Measurements from ENCODE around the gene DOP1A. TPM values are rescaled to one million over a fixed set of nuclear protein-coding genes. Genes with fewer than 3 reads are reported as not detected.

Gene DOP1A
- total RNA-seq, 1 donor from 2014 or later: 36.9 TPM

GRCh38 chr6:83057705-83058321 lies 9.7 kb upstream of the DOP1A start:
- Mint-ChIP-seq H3K27ac (no peak overlapping the region), H3K9me3 (no peaks in the 10 kb centered on the region), H3K4me1 (no peaks in the 10 kb centered on the region), H3K4me3 (no peak overlapping the region), H3K36me3 (no peaks in the 10 kb centered on the region), H3K27me3 (ENCODE audit: low read depth) (no peaks in the 10 kb centered on the region)
- DNase-seq (ENCODE audit: low spot score in 2 of 2, unreplicated experiment in 2 of 2): peak in 1 of 2 experiments; percentile 51
- TF ChIP-seq CTCF (IDR thresholded peaks at IDR 0.05; ENCODE audit: unreplicated experiment): peak; percentile 67

- Mint-ChIP-seq H3K4me3 (no peak overlapping the region), H3K27ac (no peak overlapping the region), H3K4me1 (peaks cover 10% of the 10 kb centered on the region), H3K27me3 (ENCODE audit: low read depth) (no peaks in the 10 kb centered on the region), H3K36me3 (no peaks in the 10 kb centered on the region), H3K9me3 (no peaks in the 10 kb centered on the region)
- DNase-seq (ENCODE audit: low spot score in 2 of 2, unreplicated experiment in 2 of 2): no peak
- no peak for TF ChIP-seq CTCF (IDR thresholded peaks at IDR 0.05; ENCODE audit: unreplicated experiment)
These were observed 6.3 kb upstream of the DOP1A start for GRCh38 chr6:83061190-83061589.

GRCh38 chr6:83062225-83062624 lies 5.2 kb upstream of the DOP1A start:
- no peak for DNase-seq (ENCODE audit: low spot score in 2 of 2, unreplicated experiment in 2 of 2)
- Mint-ChIP-seq H3K36me3 (no peaks in the 10 kb centered on the region), H3K27ac (no peak overlapping the region), H3K4me3 (no peak overlapping the region), H3K9me3 (no peaks in the 10 kb centered on the region), H3K27me3 (ENCODE audit: low read depth) (no peaks in the 10 kb centered on the region), H3K4me1 (peaks cover 10% of the 10 kb centered on the region)
- TF ChIP-seq CTCF (IDR thresholded peaks at IDR 0.05; ENCODE audit: unreplicated experiment): no peak

GRCh38 chr6:83065511-83066192 lies 1.8 kb upstream of the DOP1A start, which contains the start of gene UBE3D:
Gene UBE3D, minus strand, starts transcription at chr6:83065841. Its CDS starts 123 bp downstream, at chr6:83065718.
- H3K27ac Mint-ChIP-seq: peak within 1 kb of the TSS; percentile 83
- no peaks in the 10 kb centered on the region for H3K9me3 Mint-ChIP-seq
- DNase-seq (ENCODE audit: low spot score in 2 of 2, unreplicated experiment in 2 of 2): peak; percentile 81 to 94
- peaks cover 27% of the 10 kb centered on the region for H3K4me1 Mint-ChIP-seq
- H3K36me3 Mint-ChIP-seq: no peaks in the 10 kb centered on the region
- TF ChIP-seq CTCF (IDR thresholded peaks at IDR 0.05; ENCODE audit: unreplicated experiment): peak; percentile 100
- peak within 1 kb of the TSS; percentile 88 for H3K4me3 Mint-ChIP-seq
- H3K27me3 Mint-ChIP-seq (ENCODE audit: low read depth): no peaks in the 10 kb centered on the region

GRCh38 chr6:83068616-83069015 lies 1.1 kb downstream of the DOP1A start:
- TF ChIP-seq CTCF (IDR thresholded peaks at IDR 0.05; ENCODE audit: unreplicated experiment): no peak
- Mint-ChIP-seq H3K9me3 (no peaks in the 10 kb centered on the region), H3K4me3 (peak overlapping the region; percentile 85), H3K36me3 (no peaks in the 10 kb centered on the region), H3K27ac (peak overlapping the region; percentile 90), H3K27me3 (ENCODE audit: low read depth) (no peaks in the 10 kb centered on the region), H3K4me1 (peaks cover 28% of the 10 kb centered on the region)
- no peak for DNase-seq (ENCODE audit: low spot score in 2 of 2, unreplicated experiment in 2 of 2)

All from mesothelial cell of epicardium (in vitro differentiated cells).